Activated T-cell treated with anti-CD3 and anti-CD28 coated beads for 48 hours (primary cell): ENCODE results near the gene CHN1.

Experiments used
- DNase-seq: peaks from one replicate; pipeline ENCODE4 v3.0.0-alpha.2; 2020; ENCODE audit warnings: low read depth

The CHN1 gene

GRCh38 chr2:174971868-174972781 lies 33.1 kb downstream of the CHN1 start:
- no peak for DNase-seq

GRCh38 chr2:174970092-174970491 lies 35.1 kb downstream of the CHN1 start:
- no peak for DNase-seq

GRCh38 chr2:174969091-174969734 lies 36.0 kb downstream of the CHN1 start:
- DNase-seq: no peak

- DNase-seq: no peak
Measured at GRCh38 chr2:174967691-174968260, 37.4 kb downstream of the CHN1 start.

GRCh38 chr2:174967086-174967485 lies 38.1 kb downstream of the CHN1 start:
- DNase-seq: no peak

- no peak for DNase-seq
Measured at GRCh38 chr2:174965992-174966744, 39.0 kb downstream of the CHN1 start.

GRCh38 chr2:174965551-174965950 lies 39.6 kb downstream of the CHN1 start:
- DNase-seq: no peak

- no peak for DNase-seq
Measured at GRCh38 chr2:174964404-174964803, 40.8 kb downstream of the CHN1 start.

GRCh38 chr2:174963437-174964400 lies 41.5 kb downstream of the CHN1 start:
- DNase-seq: no peak

- no peak for DNase-seq
Measured at GRCh38 chr2:174959787-174960186, 45.4 kb downstream of the CHN1 start.

GRCh38 chr2:174957050-174957449 lies 48.1 kb downstream of the CHN1 start:
- DNase-seq: no peak

- no peak for DNase-seq
Measured at GRCh38 chr2:174952607-174953006, 52.6 kb downstream of the CHN1 start.

GRCh38 chr2:174951745-174952144 lies 53.4 kb downstream of the CHN1 start:
- no peak for DNase-seq

GRCh38 chr2:174949988-174950687 lies 55.0 kb downstream of the CHN1 start:
- DNase-seq: no peak

GRCh38 chr2:174945601-174946260 lies 59.5 kb downstream of the CHN1 start:
- no peak for DNase-seq

GRCh38 chr2:174939046-174939445 lies 66.1 kb downstream of the CHN1 start:
- no peak for DNase-seq

- DNase-seq: no peak
Measured at GRCh38 chr2:174931724-174932123, 73.5 kb downstream of the CHN1 start.

GRCh38 chr2:174929786-174930185 lies 75.4 kb downstream of the CHN1 start:
- DNase-seq: no peak

GRCh38 chr2:174925046-174925784 lies 80.0 kb downstream of the CHN1 start:
- no peak for DNase-seq
